Measurements from ENCODE around the gene ST6GALNAC6.
"Not testable (repeated sequence)": the region's sequence is repeated elsewhere in the genome, so short reads cannot be mapped to it uniquely, and the experiment has no call there.

The ST6GALNAC6 gene

GRCh38 chr9:127870887-127871286 lies 28.5 kb downstream of the ST6GALNAC6 start:
- 91 to 93% methylated on average over 12 of the region's 12 CpGs for WGBS, 2 experiments (ENCODE audit: insufficient coverage in 2 of 2)
- no peaks in the 10 kb centered on the region for H3K9me3 ChIP-seq (ENCODE audit: control insufficient read depth, low read length)
- H3K27ac ChIP-seq (ENCODE audit: low read depth, low read length, severe bottlenecking), result no peak overlapping the region
- peaks cover 27% of the 10 kb centered on the region for H3K4me1 ChIP-seq (ENCODE audit: control insufficient read depth, insufficient read depth, low read length, poor library complexity, severe bottlenecking)
- no peak overlapping the region for H3K4me3 ChIP-seq (ENCODE audit: extremely low read depth, insufficient read depth, low read length, poor library complexity, severe bottlenecking)
- peaks cover 17% of the 10 kb centered on the region for H3K36me3 ChIP-seq (ENCODE audit: control insufficient read depth, insufficient read depth, low read length)

GRCh38 chr9:127870153-127870491 lies 29.3 kb downstream of the ST6GALNAC6 start:
- not testable (repeated sequence) for H3K4me3 ChIP-seq (ENCODE audit: extremely low read depth, insufficient read depth, low read length, poor library complexity, severe bottlenecking); H3K27ac ChIP-seq (ENCODE audit: low read depth, low read length, severe bottlenecking); H3K9me3 ChIP-seq (ENCODE audit: control insufficient read depth, low read length)
- Histone ChIP-seq H3K36me3 (ENCODE audit: control insufficient read depth, insufficient read depth, low read length) (peaks cover 17% of the 10 kb centered on the region), H3K4me1 (ENCODE audit: control insufficient read depth, insufficient read depth, low read length, poor library complexity, severe bottlenecking) (peaks cover 19% of the 10 kb centered on the region)
- 76 to 86% methylated on average over 6 to 8 of the region's 9 CpGs for WGBS, 2 experiments (ENCODE audit: insufficient coverage in 2 of 2)

- Histone ChIP-seq H3K36me3 (ENCODE audit: control insufficient read depth, insufficient read depth, low read length) (peaks cover 17% of the 10 kb centered on the region), H3K27ac (ENCODE audit: low read depth, low read length, severe bottlenecking) (no peak overlapping the region), H3K4me1 (ENCODE audit: control insufficient read depth, insufficient read depth, low read length, poor library complexity, severe bottlenecking) (peaks cover 15% of the 10 kb centered on the region), H3K4me3 (ENCODE audit: extremely low read depth, insufficient read depth, low read length, poor library complexity, severe bottlenecking) (no peak overlapping the region), H3K9me3 (ENCODE audit: control insufficient read depth, low read length) (no peaks in the 10 kb centered on the region)
- 74 to 79% methylated on average over 15 to 16 of the region's 18 CpGs for WGBS, 2 experiments (ENCODE audit: insufficient coverage in 2 of 2)
These were observed 29.9 kb downstream of the ST6GALNAC6 start for GRCh38 chr9:127869310-127870152.

- no peaks in the 10 kb centered on the region for H3K9me3 ChIP-seq (ENCODE audit: control insufficient read depth, low read length)
- H3K4me1 ChIP-seq (ENCODE audit: control insufficient read depth, insufficient read depth, low read length, poor library complexity, severe bottlenecking), result peaks cover 11% of the 10 kb centered on the region
- WGBS, 2 experiments (ENCODE audit: insufficient coverage in 2 of 2), result 96% methylated on average over 14 to 18 of the region's 18 CpGs
- peaks cover 17% of the 10 kb centered on the region for H3K36me3 ChIP-seq (ENCODE audit: control insufficient read depth, insufficient read depth, low read length)
- no peak overlapping the region for H3K4me3 ChIP-seq (ENCODE audit: extremely low read depth, insufficient read depth, low read length, poor library complexity, severe bottlenecking)
- H3K27ac ChIP-seq (ENCODE audit: low read depth, low read length, severe bottlenecking), result no peak overlapping the region
These were observed 31.0 kb downstream of the ST6GALNAC6 start for GRCh38 chr9:127868278-127868902.

- no peak overlapping the region for H3K27ac ChIP-seq (ENCODE audit: low read depth, low read length, severe bottlenecking)
- H3K4me1 ChIP-seq (ENCODE audit: control insufficient read depth, insufficient read depth, low read length, poor library complexity, severe bottlenecking), result peaks cover 9% of the 10 kb centered on the region
- peaks cover 17% of the 10 kb centered on the region for H3K36me3 ChIP-seq (ENCODE audit: control insufficient read depth, insufficient read depth, low read length)
- 90 to 91% methylated on average over 23 to 26 of the region's 30 CpGs for WGBS, 2 experiments (ENCODE audit: insufficient coverage in 2 of 2)
- no peaks in the 10 kb centered on the region for H3K9me3 ChIP-seq (ENCODE audit: control insufficient read depth, low read length)
- no peak overlapping the region for H3K4me3 ChIP-seq (ENCODE audit: extremely low read depth, insufficient read depth, low read length, poor library complexity, severe bottlenecking)
These were observed 31.8 kb downstream of the ST6GALNAC6 start for GRCh38 chr9:127867356-127868277.

GRCh38 chr9:127866535-127866934 lies 32.9 kb downstream of the ST6GALNAC6 start:
- Histone ChIP-seq H3K36me3 (ENCODE audit: control insufficient read depth, insufficient read depth, low read length) (peaks cover 17% of the 10 kb centered on the region), H3K4me3 (ENCODE audit: extremely low read depth, insufficient read depth, low read length, poor library complexity, severe bottlenecking) (no peak overlapping the region), H3K9me3 (ENCODE audit: control insufficient read depth, low read length) (no peaks in the 10 kb centered on the region), H3K27ac (ENCODE audit: low read depth, low read length, severe bottlenecking) (no peak overlapping the region), H3K4me1 (ENCODE audit: control insufficient read depth, insufficient read depth, low read length, poor library complexity, severe bottlenecking) (peaks cover 14% of the 10 kb centered on the region)
- 100% methylated on average over 10 to 11 of the region's 13 CpGs for whole genome bisulfite sequencing, 2 experiments (ENCODE audit: insufficient coverage in 2 of 2)

- H3K4me3 ChIP-seq (ENCODE audit: extremely low read depth, insufficient read depth, low read length, poor library complexity, severe bottlenecking), result no peak overlapping the region
- WGBS, 2 experiments (ENCODE audit: insufficient coverage in 2 of 2), result 81 to 84% methylated on average over 13 to 16 of the region's 19 CpGs
These were observed 33.5 kb downstream of the ST6GALNAC6 start for GRCh38 chr9:127865645-127866464.

GRCh38 chr9:127863191-127863621 lies 36.2 kb downstream of the ST6GALNAC6 start:
- Histone ChIP-seq H3K4me1 (ENCODE audit: control insufficient read depth, insufficient read depth, low read length, poor library complexity, severe bottlenecking) (peaks cover 14% of the 10 kb centered on the region), H3K27ac (ENCODE audit: low read depth, low read length, severe bottlenecking) (no peak overlapping the region), H3K36me3 (ENCODE audit: control insufficient read depth, insufficient read depth, low read length) (peaks cover 4% of the 10 kb centered on the region), H3K9me3 (ENCODE audit: control insufficient read depth, low read length) (no peaks in the 10 kb centered on the region), H3K4me3 (ENCODE audit: extremely low read depth, insufficient read depth, low read length, poor library complexity, severe bottlenecking) (no peak overlapping the region)
- WGBS, 2 experiments (ENCODE audit: insufficient coverage in 2 of 2), result 88 to 92% methylated on average over 10 of the region's 13 CpGs

More at GRCh38 chr9:127865645-127866464, 33.5 kb downstream of the ST6GALNAC6 start:
- Histone ChIP-seq H3K27ac (ENCODE audit: low read depth, low read length, severe bottlenecking) (no peak overlapping the region), H3K4me1 (ENCODE audit: control insufficient read depth, insufficient read depth, low read length, poor library complexity, severe bottlenecking) (peaks cover 14% of the 10 kb centered on the region), H3K9me3 (ENCODE audit: control insufficient read depth, low read length) (no peaks in the 10 kb centered on the region), H3K36me3 (ENCODE audit: control insufficient read depth, insufficient read depth, low read length) (peaks cover 15% of the 10 kb centered on the region)

- no peak overlapping the region for H3K4me3 ChIP-seq (ENCODE audit: extremely low read depth, insufficient read depth, low read length, poor library complexity, severe bottlenecking)
- 78 to 82% methylated on average over 17 to 24 of the region's 29 CpGs for WGBS, 2 experiments (ENCODE audit: insufficient coverage in 2 of 2)
- peaks cover 17% of the 10 kb centered on the region for H3K4me1 ChIP-seq (ENCODE audit: control insufficient read depth, insufficient read depth, low read length, poor library complexity, severe bottlenecking)
- peak overlapping the region; percentile 33 for H3K27ac ChIP-seq (ENCODE audit: low read depth, low read length, severe bottlenecking)
- H3K36me3 ChIP-seq (ENCODE audit: control insufficient read depth, insufficient read depth, low read length), result peaks cover 2% of the 10 kb centered on the region
- H3K9me3 ChIP-seq (ENCODE audit: control insufficient read depth, low read length), result no peaks in the 10 kb centered on the region
These were observed 37.1 kb downstream of the ST6GALNAC6 start for GRCh38 chr9:127862075-127863011.
